ENCODE results near the gene FLNC. TPM values are rescaled to one million over a fixed set of nuclear protein-coding genes. Genes with fewer than 3 reads are reported as not detected.

FLNC gene
- total and polyA plus RNA-seq, 9 of the 15 experiments (the other 6 are each of a cell fraction or from before 2014, with no cell fraction given): 0.90 to 155 (median 28.8) TPM

DNA sequence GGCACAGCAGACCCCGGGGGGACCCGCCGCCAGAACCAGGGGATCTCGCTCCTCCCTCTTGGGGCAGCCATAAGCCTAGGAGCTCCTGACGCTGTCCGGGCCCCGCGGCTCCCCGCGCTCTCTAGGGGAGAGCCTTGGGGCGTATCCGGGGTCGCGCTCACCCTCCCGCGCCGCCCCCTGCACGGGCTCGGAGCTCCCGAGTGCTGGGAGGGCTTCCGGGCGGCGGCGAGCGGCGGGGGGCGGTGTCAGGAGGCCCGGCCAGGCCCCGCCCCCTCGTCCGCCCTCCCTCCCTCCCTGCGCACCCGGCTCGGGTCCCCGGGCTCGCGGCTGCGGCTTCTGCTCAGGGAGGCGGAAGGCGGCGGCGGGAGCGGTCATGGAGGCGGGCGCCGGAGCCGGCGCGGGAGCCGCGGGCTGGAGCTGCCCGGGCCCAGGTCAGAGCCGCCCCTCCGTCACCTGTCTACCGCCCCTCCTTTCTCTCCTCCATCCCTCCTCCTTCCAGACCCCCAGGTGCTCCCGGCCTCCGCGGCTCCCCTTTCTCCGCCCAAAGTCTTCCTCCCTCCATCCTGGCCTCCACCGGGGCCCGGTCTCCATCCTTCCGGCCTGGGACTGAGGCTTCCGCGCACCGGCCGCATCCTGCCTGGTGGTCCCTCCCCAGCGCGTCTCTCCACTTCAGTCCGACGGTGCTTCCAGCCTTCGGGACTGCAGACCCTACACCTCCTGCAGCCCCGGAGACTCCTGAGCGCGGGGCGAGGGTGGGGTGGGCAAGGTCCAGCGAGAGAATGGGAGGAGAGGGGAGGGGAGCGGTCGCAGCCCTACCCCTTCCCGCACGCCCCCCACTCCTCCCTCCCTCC is 38.9 kb upstream of the FLNC start, which contains the start of gene CCDC136 (continued):
- TF ChIP-seq, protein P1, sequence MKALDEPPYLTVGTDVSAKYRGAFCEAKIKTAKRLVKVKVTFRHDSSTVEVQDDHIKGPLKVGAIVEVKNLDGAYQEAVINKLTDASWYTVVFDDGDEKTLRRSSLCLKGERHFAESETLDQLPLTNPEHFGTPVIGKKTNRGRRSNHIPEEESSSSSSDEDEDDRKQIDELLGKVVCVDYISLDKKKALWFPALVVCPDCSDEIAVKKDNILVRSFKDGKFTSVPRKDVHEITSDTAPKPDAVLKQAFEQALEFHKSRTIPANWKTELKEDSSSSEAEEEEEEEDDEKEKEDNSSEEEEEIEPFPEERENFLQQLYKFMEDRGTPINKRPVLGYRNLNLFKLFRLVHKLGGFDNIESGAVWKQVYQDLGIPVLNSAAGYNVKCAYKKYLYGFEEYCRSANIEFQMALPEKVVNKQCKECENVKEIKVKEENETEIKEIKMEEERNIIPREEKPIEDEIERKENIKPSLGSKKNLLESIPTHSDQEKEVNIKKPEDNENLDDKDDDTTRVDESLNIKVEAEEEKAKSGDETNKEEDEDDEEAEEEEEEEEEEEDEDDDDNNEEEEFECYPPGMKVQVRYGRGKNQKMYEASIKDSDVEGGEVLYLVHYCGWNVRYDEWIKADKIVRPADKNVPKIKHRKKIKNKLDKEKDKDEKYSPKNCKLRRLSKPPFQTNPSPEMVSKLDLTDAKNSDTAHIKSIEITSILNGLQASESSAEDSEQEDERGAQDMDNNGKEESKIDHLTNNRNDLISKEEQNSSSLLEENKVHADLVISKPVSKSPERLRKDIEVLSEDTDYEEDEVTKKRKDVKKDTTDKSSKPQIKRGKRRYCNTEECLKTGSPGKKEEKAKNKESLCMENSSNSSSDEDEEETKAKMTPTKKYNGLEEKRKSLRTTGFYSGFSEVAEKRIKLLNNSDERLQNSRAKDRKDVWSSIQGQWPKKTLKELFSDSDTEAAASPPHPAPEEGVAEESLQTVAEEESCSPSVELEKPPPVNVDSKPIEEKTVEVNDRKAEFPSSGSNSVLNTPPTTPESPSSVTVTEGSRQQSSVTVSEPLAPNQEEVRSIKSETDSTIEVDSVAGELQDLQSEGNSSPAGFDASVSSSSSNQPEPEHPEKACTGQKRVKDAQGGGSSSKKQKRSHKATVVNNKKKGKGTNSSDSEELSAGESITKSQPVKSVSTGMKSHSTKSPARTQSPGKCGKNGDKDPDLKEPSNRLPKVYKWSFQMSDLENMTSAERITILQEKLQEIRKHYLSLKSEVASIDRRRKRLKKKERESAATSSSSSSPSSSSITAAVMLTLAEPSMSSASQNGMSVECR (CRISPR knock-in tag; IDR thresholded peaks at IDR 0.05): peak; percentile 36; the same call in 1 of the 2 replicates
- TF ChIP-seq RAD21 (CRISPR knock-in tag; conservative IDR thresholded peaks at IDR 0.05 in 1 of 2, IDR thresholded peaks at IDR 0.05 in 1 of 2) (0 out of 4 replicates have a peak, but pooled peaks of 1 of the 2 experiments have one; percentile 13), ETV6 (IDR thresholded peaks at IDR 0.05; ENCODE audit: borderline replicate concordance in 1 of 2, low read depth in 2 of 2, low read length in 1 of 2) (no peak), ETV6 (CRISPR knock-in tag; IDR thresholded peaks at IDR 0.05; ENCODE audit: borderline replicate concordance) (no peak), ETS2 (tag; IDR thresholded peaks at IDR 0.05; ENCODE audit: borderline replicate concordance, poor library complexity, severe bottlenecking) (no peak), NR3C1 (CRISPR knock-in tag; IDR thresholded peaks at IDR 0.05) (0 out of 2 replicates have a peak, but pooled peaks have one; percentile 51), ZKSCAN3 (CRISPR knock-in tag; IDR thresholded peaks at IDR 0.05) (no peak), ZNF57 (CRISPR knock-in tag; IDR thresholded peaks at IDR 0.05) (0 out of 2 replicates have a peak, but pooled peaks have one; percentile 30), RHOXF2B (CRISPR knock-in tag; conservative IDR thresholded peaks at IDR 0.05) (no peak), RCOR1 (IDR thresholded peaks at IDR 0.05; ENCODE audit: borderline replicate concordance in 1 of 2, low read depth in 2 of 2, low read length in 2 of 2) (0 out of 4 replicates have a peak, but pooled peaks of 1 of the 2 experiments have one; percentile 44), ZNF766 (CRISPR knock-in tag; conservative IDR thresholded peaks at IDR 0.05) (peak; percentile 49; the same call in 1 of the 2 replicates), NR2C2 (CRISPR knock-in tag; IDR thresholded peaks at IDR 0.05) (0 out of 2 replicates have a peak, but pooled peaks have one; percentile 36), NR2C2 (tag; IDR thresholded peaks at IDR 0.05) (no peak)
- TF ChIP-seq, protein P2, sequence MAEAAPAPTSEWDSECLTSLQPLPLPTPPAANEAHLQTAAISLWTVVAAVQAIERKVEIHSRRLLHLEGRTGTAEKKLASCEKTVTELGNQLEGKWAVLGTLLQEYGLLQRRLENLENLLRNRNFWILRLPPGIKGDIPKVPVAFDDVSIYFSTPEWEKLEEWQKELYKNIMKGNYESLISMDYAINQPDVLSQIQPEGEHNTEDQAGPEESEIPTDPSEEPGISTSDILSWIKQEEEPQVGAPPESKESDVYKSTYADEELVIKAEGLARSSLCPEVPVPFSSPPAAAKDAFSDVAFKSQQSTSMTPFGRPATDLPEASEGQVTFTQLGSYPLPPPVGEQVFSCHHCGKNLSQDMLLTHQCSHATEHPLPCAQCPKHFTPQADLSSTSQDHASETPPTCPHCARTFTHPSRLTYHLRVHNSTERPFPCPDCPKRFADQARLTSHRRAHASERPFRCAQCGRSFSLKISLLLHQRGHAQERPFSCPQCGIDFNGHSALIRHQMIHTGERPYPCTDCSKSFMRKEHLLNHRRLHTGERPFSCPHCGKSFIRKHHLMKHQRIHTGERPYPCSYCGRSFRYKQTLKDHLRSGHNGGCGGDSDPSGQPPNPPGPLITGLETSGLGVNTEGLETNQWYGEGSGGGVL (CRISPR knock-in tag; IDR thresholded peaks at IDR 0.05): no peak
- TF ChIP-seq, protein P3, sequence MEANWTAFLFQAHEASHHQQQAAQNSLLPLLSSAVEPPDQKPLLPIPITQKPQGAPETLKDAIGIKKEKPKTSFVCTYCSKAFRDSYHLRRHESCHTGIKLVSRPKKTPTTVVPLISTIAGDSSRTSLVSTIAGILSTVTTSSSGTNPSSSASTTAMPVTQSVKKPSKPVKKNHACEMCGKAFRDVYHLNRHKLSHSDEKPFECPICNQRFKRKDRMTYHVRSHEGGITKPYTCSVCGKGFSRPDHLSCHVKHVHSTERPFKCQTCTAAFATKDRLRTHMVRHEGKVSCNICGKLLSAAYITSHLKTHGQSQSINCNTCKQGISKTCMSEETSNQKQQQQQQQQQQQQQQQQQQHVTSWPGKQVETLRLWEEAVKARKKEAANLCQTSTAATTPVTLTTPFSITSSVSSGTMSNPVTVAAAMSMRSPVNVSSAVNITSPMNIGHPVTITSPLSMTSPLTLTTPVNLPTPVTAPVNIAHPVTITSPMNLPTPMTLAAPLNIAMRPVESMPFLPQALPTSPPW (CRISPR knock-in tag; IDR thresholded peaks at IDR 0.05): peak; percentile 90
- TF ChIP-seq, protein P4, sequence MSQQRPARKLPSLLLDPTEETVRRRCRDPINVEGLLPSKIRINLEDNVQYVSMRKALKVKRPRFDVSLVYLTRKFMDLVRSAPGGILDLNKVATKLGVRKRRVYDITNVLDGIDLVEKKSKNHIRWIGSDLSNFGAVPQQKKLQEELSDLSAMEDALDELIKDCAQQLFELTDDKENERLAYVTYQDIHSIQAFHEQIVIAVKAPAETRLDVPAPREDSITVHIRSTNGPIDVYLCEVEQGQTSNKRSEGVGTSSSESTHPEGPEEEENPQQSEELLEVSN (IDR thresholded peaks at IDR 0.05; ENCODE audit: borderline replicate concordance in 1 of 2, extremely low read depth in 1 of 2, insufficient read depth in 1 of 2, insufficient read length in 1 of 2, low read depth in 1 of 2, low read length in 1 of 2, poor library complexity in 1 of 2, severe bottlenecking in 1 of 2): peak in 1 of 2 experiments; percentile 60
